ENCODE results near the gene FAM228B.

DNA sequence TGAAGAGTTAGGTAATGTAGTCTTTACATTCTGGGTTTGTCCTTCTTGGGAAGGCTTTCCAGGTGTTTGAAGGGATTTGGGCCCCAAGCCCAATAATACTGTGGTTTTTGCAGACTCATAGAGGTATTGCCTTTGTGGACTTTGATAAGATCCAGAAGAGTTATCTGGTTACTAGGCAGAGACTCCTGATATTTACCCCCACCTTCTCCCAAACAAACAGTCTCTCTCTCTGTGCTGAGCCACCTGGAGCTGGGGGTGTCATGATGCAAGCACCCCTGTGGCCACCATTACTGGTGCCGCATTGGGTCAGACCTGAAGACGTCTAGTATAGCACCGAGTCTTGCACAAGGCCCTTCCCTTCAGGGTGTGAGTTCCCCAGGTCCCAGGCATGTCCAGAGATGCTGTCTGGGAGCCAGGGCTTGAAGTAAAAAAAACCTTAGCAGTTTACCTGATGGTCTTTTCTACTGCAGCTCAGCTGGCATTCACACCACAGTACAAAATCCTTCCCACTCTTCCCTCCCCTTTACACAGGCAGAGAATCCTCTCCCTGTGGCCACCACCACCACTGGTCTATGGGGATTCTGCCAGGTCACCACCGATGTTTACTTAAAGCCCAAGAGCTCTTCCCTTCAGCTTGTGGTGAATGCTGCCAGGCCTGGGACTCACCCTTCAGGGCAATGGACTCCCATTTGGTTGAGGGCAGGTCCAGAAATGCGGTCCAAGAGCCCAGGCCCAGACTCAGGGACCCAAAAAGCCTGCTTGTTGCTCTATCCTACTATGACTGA, 29.3 kb downstream of the FAM228B start:
- TF ChIP-seq CTCF (conservative IDR thresholded peaks at IDR 0.05 in 1 of 2, IDR thresholded peaks at IDR 0.05 in 1 of 2; ENCODE audit: low read depth in 1 of 2, low read length in 2 of 2) (no peak), EZH2 (IDR thresholded peaks at IDR 0.05; ENCODE audit: low read length, missing control alignments) (no peak)

All from fibroblast of lung (primary cell).